Endothelial cell of umbilical vein (primary cell): Measurements from ENCODE around the gene POU2AF1. TPM values are rescaled to one million over a fixed set of nuclear protein-coding genes. Genes with fewer than 3 reads are reported as not detected.

ENCODE experiments used
- BruUV-seq: library from RNA; stranded (reverse); fragments of 400-500 nt; replicated peaks from 2 replicates; lab custom pipeline; 2021; lab: Mats Ljungman, UMichigan
- CTCF ChIA-PET: fragments of 300-600, 350-600 bp; sonication (Branson Sonifier 250); formaldehyde crosslinking; loops from one replicate; lab custom pipeline; 2021; ENCODE audit warnings: antibody characterized with exemption, inconsistent platforms; lab: Charles Lee
- POLR2A ChIA-PET: fragments of 300-600, 350-600 bp; sonication (Branson Sonifier 250); formaldehyde crosslinking; loops from one replicate; lab custom pipeline; 2021; ENCODE audit warnings: antibody characterized with exemption, inconsistent platforms; lab: Charles Lee
- DNase-seq: peaks from one replicate; pipeline ENCODE4 v3.0.0-alpha.2; 2011; ENCODE audit warnings: low read depth, low spot score
- FAIRE-seq: peaks from 2 replicates; lab custom pipeline; 2011; peaks lifted over from hg19 to GRCh38; lab: Jason Lieb, UNC
- H2AFZ ChIP-seq: 2 replicates; pipeline ENCODE4 v1.6.0; 2012; ENCODE audit warnings: low read depth, low read length, control low read depth, inconsistent platforms
- H3K27ac ChIP-seq: 2 replicates; pipeline ENCODE4 v1.5.1; 2011; ENCODE audit warnings: low read depth, mild to moderate bottlenecking, control low read depth, low read length, moderate library complexity; ENCODE audit not compliant: insufficient read depth
- H3K27me3 ChIP-seq, 2 experiments: 2 replicates each; pipeline versions ENCODE4 v1.6.0 to v1.6.1; 2011; ENCODE audit warnings: low read length in 2 of 2, mixed read lengths in 1 of 2; ENCODE audit not compliant: control insufficient read depth in 2 of 2, insufficient read depth in 2 of 2
- H3K36me3 ChIP-seq, 2 experiments: 2 replicates in 1 of 2; 3 replicates in 1 of 2; pipeline ENCODE4 v1.5.1; 2011; ENCODE audit warnings: low read length in 2 of 2, mild to moderate bottlenecking in 1 of 2, moderate library complexity in 1 of 2; ENCODE audit not compliant: control insufficient read depth in 2 of 2, insufficient read depth in 2 of 2; ENCODE audit errors: extremely low read depth in 1 of 2
- H3K4me1 ChIP-seq: 3 replicates; pipeline ENCODE4 v1.5.1; 2011; ENCODE audit warnings: mild to moderate bottlenecking, low read length; ENCODE audit not compliant: control insufficient read depth, insufficient read depth; ENCODE audit errors: extremely low read depth
- H3K4me2 ChIP-seq: 2 replicates; pipeline ENCODE4 v1.6.1; 2011; ENCODE audit warnings: low read length, control low read depth, mixed read lengths; ENCODE audit not compliant: insufficient read depth
- H3K4me3 ChIP-seq, 3 experiments: fragments of 200-600 bp in 1 of 3; sonication (generic), shearing (Covaris generic) in 1 of 3; replicated peaks in 1 of 3; 2 replicates each; pipeline ENCODE4 v1.5.1; 2011 to 2016; ENCODE audit warnings: control low read depth in 3 of 3, low read length in 3 of 3, mild to moderate bottlenecking in 2 of 3, inconsistent platforms in 1 of 3, low read depth in 1 of 3, moderate library complexity in 1 of 3; ENCODE audit not compliant: insufficient read depth in 1 of 3
- H3K79me2 ChIP-seq: 2 replicates; pipeline ENCODE4 v1.6.0; 2012; ENCODE audit warnings: low read length, inconsistent platforms; ENCODE audit not compliant: control insufficient read depth, insufficient read depth
- H3K9ac ChIP-seq: replicated peaks from 2 replicates; pipeline ENCODE3; 2011; ENCODE audit warnings: low read length, control low read depth; ENCODE audit not compliant: insufficient read depth; ENCODE audit errors: extremely low read depth
- H3K9me1 ChIP-seq: replicated peaks from 3 replicates; pipeline ENCODE4 v1.6.0; 2011; ENCODE audit warnings: mild to moderate bottlenecking, low read length; ENCODE audit not compliant: control insufficient read depth, insufficient read depth; ENCODE audit errors: extremely low read depth
- H3K9me3 ChIP-seq: replicated peaks from 2 replicates; pipeline ENCODE4 v1.5.1; 2012; ENCODE audit warnings: low read length, inconsistent platforms; ENCODE audit not compliant: control insufficient read depth, insufficient read depth
- H4K20me1 ChIP-seq: replicated peaks from 2 replicates; pipeline ENCODE3; 2011; ENCODE audit warnings: mild to moderate bottlenecking, low read length; ENCODE audit not compliant: control insufficient read depth, insufficient read depth; ENCODE audit errors: extremely low read depth
- CTCF ChIP-seq, 2 donors: IDR thresholded peaks; 1 replicate in 1 of 2; 2 replicates in 1 of 2; pipeline ENCODE4 v1.5.1; 2011; ENCODE audit warnings: low read length in 2 of 2, mild to moderate bottlenecking in 2 of 2, moderate library complexity in 2 of 2, control low read depth in 1 of 2, inconsistent platforms in 1 of 2, low read depth in 1 of 2; ENCODE audit not compliant: insufficient read depth in 1 of 2; ENCODE audit errors: extremely low read depth in 1 of 2
- EZH2 ChIP-seq: IDR thresholded peaks from 2 replicates; pipeline ENCODE4 v1.6.1; 2012; ENCODE audit warnings: borderline replicate concordance, low read depth, mild to moderate bottlenecking, moderate library complexity, low read length, inconsistent platforms; ENCODE audit not compliant: severe bottlenecking
- FOS ChIP-seq: IDR thresholded peaks from 2 replicates; pipeline ENCODE4 v1.6.1; 2011; ENCODE audit warnings: mild to moderate bottlenecking, low read length, moderate library complexity, borderline replicate concordance; ENCODE audit not compliant: insufficient read depth
- GATA2 ChIP-seq: IDR thresholded peaks from 2 replicates; pipeline ENCODE4 v1.7.0; 2011; ENCODE audit warnings: low read depth, mild to moderate bottlenecking, moderate library complexity, mixed read lengths, low read length; ENCODE audit not compliant: insufficient read length, insufficient read depth
- JUN ChIP-seq: IDR thresholded peaks from 2 replicates; pipeline ENCODE4 v1.6.1; 2011; ENCODE audit warnings: borderline replicate concordance, low read depth; ENCODE audit not compliant: insufficient read length, insufficient read depth
- MAX ChIP-seq: IDR thresholded peaks from 2 replicates; pipeline ENCODE4 v1.6.1; 2011; ENCODE audit not compliant: insufficient read depth, insufficient read length
- MYC ChIP-seq: IDR thresholded peaks from one replicate; pipeline ENCODE4 v1.6.1; 2011; ENCODE audit warnings: mild to moderate bottlenecking, low read depth, low read length
- POLR2A ChIP-seq: IDR thresholded peaks from 2 replicates; pipeline ENCODE4 v1.6.1; 2012; ENCODE audit warnings: low read depth, mild to moderate bottlenecking, control low read depth, low read length
- POLR2AphosphoS5 ChIP-seq: IDR thresholded peaks from 2 replicates; pipeline ENCODE4 v1.6.1; 2012; ENCODE audit warnings: low read depth, mild to moderate bottlenecking, control low read depth, low read length, moderate library complexity; ENCODE audit not compliant: insufficient read depth
- dilution Hi-C: fragments of 300-500 bp; cut with MboI; formaldehyde crosslinking; loops from one replicate; pipeline ENCODE4 v1.15.0; 2019; ENCODE audit warnings: low sequenced_read_pairs; ENCODE audit not compliant: extremely low pct_ligation_motif_present
- intact Hi-C: fragments of 100-400 bp; cut with micrococcal nuclease; formaldehyde crosslinking; loops from one replicate; pipeline ENCODE4 v1.10.0; 2022
- polyA plus RNA-seq, 4 experiments: library from polyadenylated mRNA; depleted of rRNA in 3 of 4; stranded (reverse) in 3 of 4; unstranded in 1 of 4; fragments of >200 nt; gene quantifications; 2 replicates each; pipeline versions ENCODE4 v1.2.1 to v1.2.3, GENCODE V29; 2011 to 2012; ENCODE audit warnings: missing spikeins in 1 of 4
- total RNA-seq: library from RNA; stranded (reverse); gene quantifications from 2 replicates; pipeline ENCODE4 v1.2.3, GENCODE V29; 2021

Gene POU2AF1
- total and polyA plus RNA-seq, 2 donors (not counting 3 experiments of a cell fraction or from before 2014, with no cell fraction given): not detected

DNA sequence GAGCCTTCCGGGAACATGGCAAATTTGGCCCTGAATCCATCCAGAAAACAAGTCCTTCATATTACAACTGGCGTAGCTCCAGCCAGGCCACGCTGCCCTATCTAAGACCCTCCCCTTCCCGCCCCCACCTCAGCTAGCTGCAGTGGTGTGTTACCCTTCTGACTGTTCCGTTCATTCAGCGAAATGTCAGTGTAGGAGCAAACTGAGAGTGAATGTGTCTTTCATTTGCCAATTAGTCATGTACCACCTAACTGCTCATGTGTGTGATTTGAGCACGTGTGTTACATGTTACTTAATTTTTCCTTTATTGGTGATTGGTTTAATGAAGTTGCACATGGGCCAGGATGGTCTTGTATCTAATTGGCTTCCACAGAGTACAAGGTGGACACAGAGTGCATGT lies 34.8 kb upstream of the POU2AF1 start:
- no peak overlapping the region for H2AFZ ChIP-seq
- H3K9ac ChIP-seq: no peak overlapping the region
- no peaks in the 10 kb centered on the region for H4K20me1 ChIP-seq
- no peaks in the 10 kb centered on the region for H3K36me3 ChIP-seq
- no peaks in the 10 kb centered on the region for H3K4me1 ChIP-seq
- ChIA-PET CTCF (interaction anchor here (3.5 kb wide), 1 partner anchor 9 kb away, joined by 8 read pairs; no protein-coding TSS in a partner anchor), POLR2A (no interaction called here)
- no peak overlapping the region for H3K4me2 ChIP-seq
- no peak overlapping the region for H3K4me3 ChIP-seq
- H3K79me2 ChIP-seq: no peaks in the 10 kb centered on the region
- no peaks in the 10 kb centered on the region for H3K9me1 ChIP-seq
- dilution Hi-C loops (no loop called here), intact Hi-C loops (no loop called here)
- DNase-seq (no peak), FAIRE-seq (no peak)
- BruUV-seq: no TSS peak
- no peak overlapping the region for H3K27ac ChIP-seq
- no peak for TF ChIP-seq POLR2A
- no peak for TF ChIP-seq POLR2AphosphoS5
- TF ChIP-seq EZH2: no peak
- no peak for TF ChIP-seq GATA2
- TF ChIP-seq MYC: no peak
- no peak for TF ChIP-seq MAX
- TF ChIP-seq JUN: no peak
- TF ChIP-seq CTCF (IDR thresholded peaks at IDR 0.05; ENCODE audit: extremely low read depth in 1 of 2, insufficient read depth in 1 of 2, low read depth in 1 of 2, low read length in 2 of 2): no peak
- TF ChIP-seq FOS: no peak
- no peaks in the 10 kb centered on the region for H3K27me3 ChIP-seq
- no peaks in the 10 kb centered on the region for H3K9me3 ChIP-seq
